Measurements from ENCODE around the gene CTSK. TPM values are rescaled to one million over a fixed set of nuclear protein-coding genes. Genes with fewer than 3 reads are reported as not detected.

CTSK gene
- total RNA-seq, 4 donors from 2014 or later, result 29.5 to 49.3 (median 32.7) TPM

DNA sequence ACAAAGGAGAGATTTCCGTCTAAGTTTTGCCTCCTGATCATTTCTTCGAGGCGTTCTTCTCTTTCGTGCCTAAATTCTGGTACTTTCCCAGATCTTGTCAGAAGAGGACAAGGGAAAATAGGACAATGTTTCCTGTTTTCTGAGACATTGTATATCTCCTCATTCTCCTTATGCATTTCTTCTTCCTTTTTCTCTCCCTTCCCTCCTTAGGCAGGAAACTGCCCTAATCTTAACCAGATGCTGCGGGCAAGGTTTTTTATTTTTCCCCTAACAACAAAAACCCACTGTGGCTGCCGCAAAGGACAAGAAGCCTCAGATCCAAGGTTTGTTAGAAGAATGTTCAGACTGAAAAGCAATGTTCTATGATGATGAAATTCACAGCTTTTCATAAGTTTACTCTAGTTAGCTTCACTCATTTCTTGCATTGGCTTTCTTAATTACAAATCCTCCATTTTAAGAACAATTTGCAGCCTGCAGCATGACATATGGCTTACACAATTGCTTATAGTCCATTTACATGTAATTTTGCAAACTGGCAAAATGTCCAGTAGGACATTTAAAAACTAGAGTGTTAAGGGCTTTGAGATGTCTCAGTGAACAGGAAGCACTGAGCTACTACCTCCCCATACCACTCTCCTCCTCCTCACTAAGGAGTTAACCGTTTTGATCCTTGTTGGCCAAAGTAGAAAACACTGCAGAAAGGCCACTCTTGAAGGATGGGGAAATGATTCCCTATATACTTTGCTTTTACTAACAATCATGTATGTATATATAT, 624 bp downstream of the CTSK start:
- peaks cover 13 to 42% (median 34%) of the 10 kb centered on the region in 4 donors for H3K36me3 ChIP-seq
- peak overlapping the region; percentile 30 to 53 (median 41) for H3K4me3 ChIP-seq
- intact Hi-C loops (cut with DNase I), result no loop called here
- H3K9me3 ChIP-seq, result no peaks in the 10 kb centered on the region
- peaks cover 0 to 24% (median 15%) of the 10 kb centered on the region in 4 donors for H3K4me1 ChIP-seq
- 33% methylated on average over 7 of the region's 7 CpGs for WGBS
- no peak for DNase-seq (ENCODE audit: extremely low spot score)
- TF ChIP-seq POLR2A (IDR thresholded peaks at IDR 0.05; ENCODE audit: low read depth), result no peak
- TF ChIP-seq POLR2AphosphoS5 (IDR thresholded peaks at IDR 0.05), result no peak
- TF ChIP-seq, protein P1, sequence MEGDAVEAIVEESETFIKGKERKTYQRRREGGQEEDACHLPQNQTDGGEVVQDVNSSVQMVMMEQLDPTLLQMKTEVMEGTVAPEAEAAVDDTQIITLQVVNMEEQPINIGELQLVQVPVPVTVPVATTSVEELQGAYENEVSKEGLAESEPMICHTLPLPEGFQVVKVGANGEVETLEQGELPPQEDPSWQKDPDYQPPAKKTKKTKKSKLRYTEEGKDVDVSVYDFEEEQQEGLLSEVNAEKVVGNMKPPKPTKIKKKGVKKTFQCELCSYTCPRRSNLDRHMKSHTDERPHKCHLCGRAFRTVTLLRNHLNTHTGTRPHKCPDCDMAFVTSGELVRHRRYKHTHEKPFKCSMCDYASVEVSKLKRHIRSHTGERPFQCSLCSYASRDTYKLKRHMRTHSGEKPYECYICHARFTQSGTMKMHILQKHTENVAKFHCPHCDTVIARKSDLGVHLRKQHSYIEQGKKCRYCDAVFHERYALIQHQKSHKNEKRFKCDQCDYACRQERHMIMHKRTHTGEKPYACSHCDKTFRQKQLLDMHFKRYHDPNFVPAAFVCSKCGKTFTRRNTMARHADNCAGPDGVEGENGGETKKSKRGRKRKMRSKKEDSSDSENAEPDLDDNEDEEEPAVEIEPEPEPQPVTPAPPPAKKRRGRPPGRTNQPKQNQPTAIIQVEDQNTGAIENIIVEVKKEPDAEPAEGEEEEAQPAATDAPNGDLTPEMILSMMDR (IDR thresholded peaks at IDR 0.05), result no peak
- TF ChIP-seq EP300 (IDR thresholded peaks at IDR 0.05), result no peak
- H3K27ac ChIP-seq (replicated peaks in 1 of 4), result peak overlapping the region; percentile 29 to 46 (median 34)
- H3K27me3 ChIP-seq, result no peaks in the 10 kb centered on the region

DNA sequence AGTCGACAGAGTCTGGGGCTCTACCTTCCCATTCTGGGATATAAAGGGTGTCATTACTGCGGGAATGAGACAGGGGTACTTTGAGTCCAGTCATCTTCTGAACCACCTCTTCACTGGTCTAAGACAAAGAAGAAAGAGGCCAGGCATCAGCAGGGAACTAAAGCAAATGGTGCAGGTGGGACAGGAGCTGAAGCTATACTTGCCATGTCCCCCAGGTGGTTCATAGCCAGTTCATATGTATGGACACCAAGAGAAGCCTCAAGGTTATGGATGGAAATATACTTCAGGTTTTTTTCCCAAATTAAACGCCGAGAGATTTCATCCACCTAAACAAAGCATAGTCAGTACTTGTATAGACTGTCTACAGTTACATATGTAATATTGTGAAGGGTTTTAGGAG, 2.2 kb downstream of the CTSK start:
- H3K36me3 ChIP-seq, result peaks cover 2 to 32% (median 20%) of the 10 kb centered on the region in 4 donors
- no peaks in the 10 kb centered on the region for H3K27me3 ChIP-seq
- no peaks in the 10 kb centered on the region for H3K9me3 ChIP-seq
- H3K4me3 ChIP-seq, result no peak overlapping the region
- intact Hi-C loops (cut with DNase I), result no loop called here
- DNase-seq (ENCODE audit: extremely low spot score), result no peak
- WGBS, result 87% methylated on average over 4 of the region's 4 CpGs
- no peak overlapping the region for H3K27ac ChIP-seq (replicated peaks in 1 of 4)
- peaks cover 0 to 24% (median 15%) of the 10 kb centered on the region in 4 donors for H3K4me1 ChIP-seq
- TF ChIP-seq EP300 (IDR thresholded peaks at IDR 0.05) (no peak), POLR2A (IDR thresholded peaks at IDR 0.05; ENCODE audit: low read depth) (no peak), POLR2AphosphoS5 (IDR thresholded peaks at IDR 0.05) (no peak)
- TF ChIP-seq, protein P1 (IDR thresholded peaks at IDR 0.05), result no peak

DNA sequence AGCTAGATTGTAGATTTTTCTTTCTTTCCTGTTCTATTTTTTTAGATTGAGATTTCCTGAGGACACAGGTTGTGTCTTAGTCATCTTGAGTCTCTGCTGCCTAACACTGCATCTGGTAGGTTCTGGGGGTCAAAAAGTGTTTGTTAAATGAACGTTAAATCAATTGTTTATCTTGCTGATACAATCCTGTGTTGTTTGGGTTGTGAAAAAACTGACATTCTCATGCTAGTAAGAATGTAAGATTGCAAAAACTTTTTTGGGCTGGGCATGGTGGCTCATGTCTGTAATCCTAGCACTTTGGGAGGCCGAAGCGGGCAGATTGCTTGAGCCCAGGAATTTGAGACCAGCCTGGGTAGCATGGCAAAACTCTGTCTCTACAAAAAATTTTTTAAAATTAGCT, 3.4 kb downstream of the CTSK start:
- no peak for TF ChIP-seq POLR2AphosphoS5 (IDR thresholded peaks at IDR 0.05)
- no peak for TF ChIP-seq POLR2A (IDR thresholded peaks at IDR 0.05; ENCODE audit: low read depth)
- TF ChIP-seq, protein P1 (IDR thresholded peaks at IDR 0.05), result no peak
- no peak for TF ChIP-seq EP300 (IDR thresholded peaks at IDR 0.05)
- 85% methylated on average over 3 of the region's 3 CpGs for WGBS
- no peak for DNase-seq (ENCODE audit: extremely low spot score)
- H3K27me3 ChIP-seq, result no peaks in the 10 kb centered on the region
- intact Hi-C loops (cut with DNase I), result no loop called here
- peaks cover 0 to 26% (median 17%) of the 10 kb centered on the region in 4 donors for H3K36me3 ChIP-seq
- H3K4me1 ChIP-seq, result peaks cover 0 to 24% (median 15%) of the 10 kb centered on the region in 4 donors
- no peak overlapping the region for H3K27ac ChIP-seq (replicated peaks in 1 of 4)
- H3K9me3 ChIP-seq, result no peaks in the 10 kb centered on the region
- H3K4me3 ChIP-seq, result no peak overlapping the region

DNA sequence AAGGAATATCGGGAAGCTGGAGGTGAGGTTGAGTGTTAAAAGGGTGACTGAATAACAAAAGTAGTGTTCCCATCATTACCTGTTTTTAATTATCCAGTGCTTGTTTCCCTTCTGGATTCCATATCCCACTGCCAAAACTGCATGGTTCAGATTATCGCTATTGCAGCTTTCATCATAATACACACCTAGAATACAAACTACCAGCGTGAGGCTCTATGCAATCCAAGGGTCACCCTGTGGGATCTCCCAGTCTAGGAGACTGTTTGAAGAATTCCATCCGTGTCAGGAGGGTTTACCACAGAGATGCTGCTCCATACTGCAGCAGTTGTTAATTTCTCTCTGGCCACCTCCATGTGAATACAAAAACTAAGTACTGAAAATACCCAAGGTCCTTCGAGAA, 9.0 kb downstream of the CTSK start:
- intact Hi-C loops (cut with DNase I), result no loop called here

More for the DNA sequence above, 9.0 kb downstream of the CTSK start:
- H3K4me3 ChIP-seq, result no peak overlapping the region
- H3K9me3 ChIP-seq, result no peaks in the 10 kb centered on the region
- TF ChIP-seq EP300 (IDR thresholded peaks at IDR 0.05), result no peak
- TF ChIP-seq POLR2AphosphoS5 (IDR thresholded peaks at IDR 0.05), result no peak
- TF ChIP-seq, protein P1 (IDR thresholded peaks at IDR 0.05), result no peak
- no peaks in the 10 kb centered on the region for H3K4me1 ChIP-seq
- peaks cover 13 to 73% (median 53%) of the 10 kb centered on the region in 4 donors for H3K36me3 ChIP-seq
- DNase-seq (ENCODE audit: extremely low spot score), result no peak
- WGBS, result 84% methylated on average over 5 of the region's 5 CpGs
- H3K27me3 ChIP-seq, result no peaks in the 10 kb centered on the region
- H3K27ac ChIP-seq (replicated peaks in 1 of 4), result no peak overlapping the region

All from esophagus muscularis mucosa (tissue), 4 donors.